ENCODE data around the gene POFUT2.

The POFUT2 gene

DNA sequence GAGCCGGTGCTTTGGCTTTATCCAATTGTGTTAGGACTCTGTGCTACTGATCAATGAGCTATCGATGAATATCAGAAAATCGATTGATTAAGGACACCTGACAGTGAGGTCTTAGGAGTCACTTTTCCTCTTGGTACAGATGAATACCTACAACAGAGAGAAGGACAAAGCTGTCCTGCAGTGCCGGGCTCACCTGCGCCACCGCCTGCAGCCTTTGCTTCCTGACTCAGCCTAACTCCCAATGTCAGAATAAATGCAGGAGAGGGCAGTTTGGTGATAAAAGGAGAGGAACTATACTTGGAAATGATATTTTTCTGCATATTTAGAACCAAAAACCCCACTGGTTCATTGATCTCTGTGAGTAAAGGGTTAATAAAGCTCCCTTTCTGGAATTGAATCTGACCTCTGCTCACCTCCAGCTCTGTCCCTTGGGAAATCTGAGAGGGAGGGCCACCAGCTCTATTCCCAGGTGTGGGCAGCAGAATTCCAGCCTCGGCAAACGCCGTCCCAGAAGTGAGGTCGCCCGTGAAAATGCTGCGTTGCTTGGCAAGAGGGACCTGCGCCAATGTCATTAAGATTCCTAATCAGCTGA is 39.3 kb downstream of the POFUT2 start:
- DNase-seq, result no peak

DNA sequence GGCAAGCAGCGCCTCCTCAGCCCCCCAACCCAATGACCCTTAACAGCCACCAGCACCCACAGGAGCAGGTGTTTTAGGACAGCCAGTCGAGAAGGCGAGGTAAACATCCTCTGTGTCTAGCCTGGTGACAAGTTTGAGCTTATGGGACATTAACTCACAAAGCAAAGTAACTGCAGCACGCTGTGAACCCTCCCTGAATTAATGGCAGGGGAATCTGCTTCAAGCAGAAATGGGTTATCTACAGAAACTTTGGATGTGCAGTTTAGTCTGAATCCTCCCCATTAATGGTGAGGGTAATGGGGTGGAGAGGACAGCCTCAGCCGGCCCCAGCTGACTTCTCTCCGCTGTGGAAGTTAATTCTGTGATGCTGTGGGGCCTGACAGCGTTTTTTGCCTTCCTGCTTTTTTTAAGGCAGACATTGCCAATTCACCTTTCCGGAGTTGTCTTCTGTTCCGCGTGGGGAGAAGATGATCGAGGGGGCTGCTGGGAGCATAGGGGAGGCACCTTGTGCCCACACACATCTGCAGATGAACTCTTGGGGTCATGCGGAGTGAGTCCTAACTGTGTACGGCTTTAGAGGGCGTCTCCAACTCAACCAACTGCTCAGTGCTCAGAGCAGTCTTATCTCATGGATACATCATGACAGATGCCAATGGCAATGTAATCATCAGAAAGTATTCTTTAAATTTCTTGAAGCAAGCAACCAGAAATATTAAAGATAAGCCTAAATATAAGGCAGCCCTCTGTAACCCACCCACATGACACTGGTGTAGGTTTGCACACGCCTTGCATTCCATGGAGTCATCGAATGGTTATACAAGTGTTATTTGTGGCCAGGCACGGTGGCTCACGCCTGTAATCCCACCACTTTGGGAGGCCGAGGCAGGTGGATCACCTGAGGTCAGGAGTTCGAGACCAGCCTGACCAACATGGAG is 41.0 kb downstream of the POFUT2 start:
- DNase-seq, result no peak

DNA sequence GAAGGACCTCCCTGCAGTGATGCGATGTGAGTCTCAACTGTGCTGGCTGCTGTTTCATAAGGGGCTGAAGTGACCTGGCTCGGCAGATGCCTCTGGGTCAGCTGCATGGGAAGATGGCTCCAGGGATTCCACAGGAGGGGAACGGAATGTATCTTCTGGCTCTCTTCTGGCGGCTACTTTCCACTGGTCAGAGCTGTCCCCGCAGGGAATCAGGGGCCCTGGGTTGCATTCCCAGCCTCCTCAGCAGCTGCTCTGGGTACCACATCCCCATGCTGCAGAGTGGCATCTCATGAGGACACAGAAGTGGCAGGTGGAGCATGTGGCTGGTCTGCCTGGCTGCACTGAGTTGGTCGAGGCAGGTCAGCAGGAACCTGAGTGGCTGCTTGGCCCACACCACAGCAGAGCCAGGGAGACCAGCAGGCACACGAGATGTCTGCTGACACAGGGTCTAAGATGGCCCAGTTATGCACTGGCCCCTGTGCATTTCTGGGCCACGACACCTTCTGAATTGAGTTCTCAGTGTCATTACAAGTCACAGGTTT is 42.8 kb downstream of the POFUT2 start:
- no peak for DNase-seq

GRCh38 chr21:45243603-45244002 is 44.1 kb downstream of the POFUT2 start:
- no peak for DNase-seq

GRCh38 chr21:45241357-45241756 is 46.3 kb downstream of the POFUT2 start:
- DNase-seq, result no peak

- DNase-seq, result no peak
These were observed 50.3 kb downstream of the POFUT2 start for GRCh38 chr21:45237401-45237800.

- DNase-seq, result no peak
These were observed 51.2 kb downstream of the POFUT2 start for GRCh38 chr21:45236481-45236880.

GRCh38 chr21:45235488-45235887 is 52.2 kb downstream of the POFUT2 start:
- DNase-seq, result no peak

- no peak for DNase-seq
These were observed 52.7 kb downstream of the POFUT2 start for GRCh38 chr21:45234965-45235364.

- no peak for DNase-seq
These were observed 53.6 kb downstream of the POFUT2 start for GRCh38 chr21:45234127-45234526.

DNA sequence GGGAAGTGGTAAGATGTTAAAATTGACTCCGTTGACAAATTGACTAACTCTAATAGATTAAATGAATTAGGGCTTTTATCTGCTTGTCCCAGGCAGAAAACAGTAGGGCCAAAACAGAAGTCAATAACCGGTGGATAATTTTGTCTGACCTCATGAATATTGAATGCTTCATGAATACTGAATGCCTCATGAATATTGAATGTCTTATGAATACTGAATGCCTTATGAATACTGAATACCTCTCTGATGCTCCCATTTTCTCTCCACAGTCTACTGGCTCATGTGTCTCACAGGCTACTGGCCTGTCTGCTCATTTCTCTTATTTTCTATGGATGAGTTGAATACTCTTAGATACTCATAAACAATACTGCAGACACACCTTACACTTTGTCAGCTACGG is 56.0 kb downstream of the POFUT2 start:
- DNase-seq, result no peak

DNA sequence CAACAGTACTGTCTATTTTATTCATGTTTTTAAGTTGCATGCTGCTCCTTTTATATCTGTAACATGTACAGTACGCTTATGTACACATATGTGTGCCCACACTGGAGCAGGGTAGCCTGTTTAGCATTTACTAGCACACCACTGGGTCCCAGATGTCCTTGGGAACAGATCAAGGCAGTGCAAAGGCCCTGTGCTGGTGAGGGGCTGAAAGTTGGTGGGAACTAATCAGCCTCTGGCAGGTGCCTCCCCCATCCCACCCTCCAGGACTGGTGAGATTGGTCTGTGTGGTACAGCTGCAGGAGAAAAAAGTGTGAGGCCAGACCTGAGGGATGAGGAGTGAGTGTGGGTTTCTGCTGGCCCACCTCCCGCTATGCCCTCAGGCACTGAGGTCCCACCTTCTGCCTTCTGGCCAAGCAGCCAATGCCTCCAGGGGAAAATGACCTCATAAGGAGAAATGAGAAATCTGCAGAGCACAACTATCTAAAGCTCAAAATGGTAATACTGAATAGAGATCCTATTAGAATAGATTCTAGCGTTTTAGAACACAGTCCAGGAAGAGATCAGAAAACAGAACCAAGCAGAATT is 58.9 kb downstream of the POFUT2 start:
- DNase-seq, result no peak

GRCh38 chr21:45228171-45228641 is 59.5 kb downstream of the POFUT2 start:
- no peak for DNase-seq

GRCh38 chr21:45227735-45228134 is 60.0 kb downstream of the POFUT2 start:
- no peak for DNase-seq

GRCh38 chr21:45226540-45227326 is 61.0 kb downstream of the POFUT2 start:
- no peak for DNase-seq

GRCh38 chr21:45225741-45226327 is 61.9 kb downstream of the POFUT2 start:
- DNase-seq, result no peak

- DNase-seq, result no peak
These were observed 62.5 kb downstream of the POFUT2 start for GRCh38 chr21:45225041-45225740.

DNA sequence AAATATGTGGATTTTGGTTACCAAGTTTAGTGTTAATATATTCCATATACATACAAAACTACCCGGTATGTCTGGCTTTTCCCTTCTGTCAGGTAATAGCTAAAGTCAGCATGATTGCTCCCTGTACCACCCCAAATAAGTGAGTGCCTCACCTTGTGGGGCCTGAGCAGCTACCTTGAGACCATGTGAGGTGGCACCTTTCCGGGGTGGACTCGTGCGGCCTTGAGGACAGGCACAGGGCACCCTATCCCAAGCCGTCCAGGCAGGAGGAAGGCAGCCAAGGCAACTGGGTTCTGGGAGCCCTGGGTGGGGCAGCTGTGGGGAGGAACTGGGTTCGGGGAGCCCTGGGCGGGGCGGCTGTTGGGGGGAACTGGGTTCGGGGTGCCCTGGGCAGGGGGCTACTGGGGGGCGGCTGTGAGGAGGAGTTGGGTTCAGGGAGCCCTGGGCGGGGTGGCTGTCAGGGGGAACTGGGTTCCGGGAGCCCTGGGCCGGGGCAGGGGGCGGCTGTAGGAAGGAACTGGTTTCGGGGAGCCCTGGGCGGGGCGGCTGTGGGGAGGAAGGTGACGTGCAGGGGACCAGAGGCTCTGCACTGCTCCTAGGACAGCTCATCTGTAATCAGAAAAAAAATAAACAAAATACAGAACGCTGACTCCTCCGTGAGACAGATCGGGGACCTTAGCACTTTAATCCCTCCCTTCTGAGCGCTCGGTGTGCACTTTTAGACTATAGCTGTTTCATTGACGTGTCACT is 63.3 kb downstream of the POFUT2 start:
- DNase-seq, result no peak

DNA sequence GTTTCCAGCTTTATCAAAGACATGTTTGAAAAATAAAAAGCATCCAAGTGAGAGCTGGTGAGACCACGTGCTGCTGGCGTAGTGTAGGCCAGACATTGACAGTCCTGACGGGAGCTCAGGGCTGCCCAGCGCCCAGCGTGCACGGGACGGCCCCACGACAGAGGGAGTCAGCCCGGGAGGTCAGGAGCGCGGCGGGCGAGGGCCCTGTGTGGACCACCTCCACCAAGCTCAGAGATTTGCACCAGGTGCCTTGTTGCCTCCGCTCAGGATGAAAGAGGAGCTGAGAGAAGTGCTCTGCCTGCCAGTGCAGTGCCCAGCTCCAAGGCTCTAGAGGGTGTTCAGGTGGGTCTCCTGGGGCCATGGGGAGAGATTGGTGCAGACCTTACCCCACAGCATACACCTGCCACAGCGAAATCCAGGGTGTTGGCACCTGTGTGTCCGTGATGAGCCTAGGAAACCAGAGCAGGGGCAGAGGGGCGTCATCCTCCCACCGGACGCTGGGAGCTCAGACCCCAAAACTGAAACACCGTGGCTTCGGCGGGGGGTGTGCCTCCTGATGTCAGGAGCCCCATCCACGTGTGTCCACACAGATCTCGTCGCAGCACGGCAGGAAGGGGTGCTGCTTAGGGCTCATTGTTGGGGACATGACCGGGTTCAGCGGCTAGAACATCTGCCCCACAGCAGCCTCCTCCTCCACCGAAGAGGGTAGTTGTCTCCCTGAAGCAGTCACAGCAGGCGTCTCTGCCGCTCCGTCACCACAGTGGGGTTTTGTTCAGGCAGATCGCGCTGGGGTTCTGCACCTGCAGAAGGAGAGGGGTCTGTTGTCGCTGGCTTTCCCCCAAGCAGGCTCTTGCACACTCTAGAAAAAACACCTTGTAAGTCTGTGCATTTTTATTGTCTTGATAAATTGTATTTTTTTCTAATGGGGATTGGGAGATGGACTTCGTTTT is 64.2 kb downstream of the POFUT2 start:
- no peak for DNase-seq

DNA sequence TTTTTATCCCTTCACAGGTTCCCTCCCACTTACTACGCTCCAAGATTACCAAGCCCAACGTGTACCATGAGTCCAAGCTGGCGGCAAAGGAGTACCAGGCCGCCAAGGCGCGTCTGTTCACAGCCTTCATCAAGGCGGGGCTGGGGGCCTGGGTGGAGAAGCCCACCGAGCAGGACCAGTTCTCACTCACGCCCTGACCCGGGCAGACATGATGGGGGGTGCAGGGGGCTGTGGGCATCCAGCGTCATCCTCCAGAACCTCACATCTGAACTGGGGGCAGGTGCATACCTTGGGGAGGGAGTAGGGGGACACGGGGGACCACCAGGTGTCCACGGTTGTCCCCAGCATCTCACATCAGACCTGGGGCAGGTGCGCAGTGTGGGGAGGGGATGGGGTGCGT is 65.7 kb downstream of the POFUT2 start:
- no peak for DNase-seq
